Measurements from ENCODE around the gene CAMK2G.

GRCh38 chr10:73762915-73763314 is 111.4 kb downstream of the CAMK2G start:
- TF ChIP-seq CTCF (IDR thresholded peaks at IDR 0.05) (no peak), POLR2A (IDR thresholded peaks at IDR 0.05) (no peak), EP300 (IDR thresholded peaks at IDR 0.05) (no peak)
